ENCODE results near the gene STK11.

Gene STK11

DNA sequence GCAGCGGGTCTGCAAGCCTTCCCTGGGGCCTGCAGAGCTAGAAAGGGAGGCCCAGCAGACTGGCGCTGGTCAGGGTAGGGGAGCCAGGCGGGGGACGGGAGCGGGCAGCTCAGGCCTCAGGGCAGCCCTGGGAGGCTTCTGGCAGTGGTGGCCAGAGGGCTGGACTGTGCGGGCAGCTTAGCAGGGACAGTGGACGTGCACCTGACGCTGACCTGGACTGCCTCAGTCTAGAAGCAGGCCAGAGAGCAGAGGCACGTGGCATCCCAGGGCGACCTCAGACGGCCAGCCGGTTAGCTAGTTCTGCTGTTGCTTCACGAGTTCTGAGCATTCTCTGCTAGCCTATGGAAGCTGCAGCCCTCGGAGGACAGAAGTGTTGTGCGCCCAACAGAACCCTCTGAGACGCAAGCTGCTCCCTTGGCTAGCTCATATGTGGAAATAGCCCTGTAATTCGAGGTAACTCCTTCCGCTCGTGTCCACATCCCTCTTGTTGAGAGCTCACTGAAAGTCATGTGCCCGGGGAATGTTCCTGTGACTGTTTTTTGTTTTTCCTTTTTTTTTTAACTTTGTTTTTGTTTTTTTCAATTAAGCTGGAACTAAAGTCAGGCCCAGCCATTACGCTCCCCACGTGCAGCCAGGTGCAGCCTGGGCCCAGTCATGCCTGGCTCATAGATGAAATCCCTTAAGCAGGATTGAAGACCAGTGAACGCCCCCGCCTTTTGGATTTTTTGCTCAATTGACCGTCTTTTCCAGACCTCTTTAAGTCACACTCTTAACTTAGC is 67.9 kb downstream of the STK11 start:
- DNase-seq (ENCODE audit: low read depth): no peak

DNA sequence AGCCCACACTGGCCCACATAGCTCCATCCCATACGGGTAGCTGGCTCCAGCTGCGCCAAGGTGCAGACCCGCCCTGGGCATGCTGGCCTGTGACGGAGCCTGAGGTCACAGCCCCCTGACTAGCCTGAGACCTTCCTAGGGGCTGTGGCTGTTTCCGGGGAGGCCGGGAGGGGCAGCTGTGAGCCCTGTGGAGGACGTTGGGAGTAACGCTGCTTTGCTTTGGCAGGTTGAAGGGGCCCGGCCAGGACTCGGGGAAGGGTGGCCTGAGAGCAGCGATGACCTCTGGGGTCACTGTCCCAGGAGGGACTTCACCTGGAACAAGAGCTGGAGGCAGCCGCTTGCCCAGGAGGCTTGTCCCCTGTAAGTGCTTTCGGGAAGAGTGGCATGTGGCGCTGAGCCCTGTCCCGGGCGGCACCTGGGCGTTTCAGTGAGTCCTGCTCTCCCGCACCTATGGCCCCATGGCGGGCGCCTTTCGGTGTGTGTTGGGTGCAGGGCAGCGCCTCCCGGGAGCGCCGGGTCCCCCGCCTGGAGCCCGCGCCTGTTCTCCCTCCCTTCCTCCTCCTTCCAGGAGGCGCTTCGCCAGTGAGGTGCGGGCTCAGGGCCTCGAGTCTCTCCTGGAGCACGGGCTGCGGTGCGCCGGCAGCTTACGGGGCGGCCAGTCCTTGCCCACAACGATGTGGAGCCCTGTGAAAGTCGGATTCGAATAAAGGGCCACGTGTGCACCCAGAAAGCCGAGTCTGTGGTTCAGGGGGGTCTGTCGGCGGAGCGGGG is 68.7 kb downstream of the STK11 start:
- no peak for DNase-seq (ENCODE audit: low read depth)

DNA sequence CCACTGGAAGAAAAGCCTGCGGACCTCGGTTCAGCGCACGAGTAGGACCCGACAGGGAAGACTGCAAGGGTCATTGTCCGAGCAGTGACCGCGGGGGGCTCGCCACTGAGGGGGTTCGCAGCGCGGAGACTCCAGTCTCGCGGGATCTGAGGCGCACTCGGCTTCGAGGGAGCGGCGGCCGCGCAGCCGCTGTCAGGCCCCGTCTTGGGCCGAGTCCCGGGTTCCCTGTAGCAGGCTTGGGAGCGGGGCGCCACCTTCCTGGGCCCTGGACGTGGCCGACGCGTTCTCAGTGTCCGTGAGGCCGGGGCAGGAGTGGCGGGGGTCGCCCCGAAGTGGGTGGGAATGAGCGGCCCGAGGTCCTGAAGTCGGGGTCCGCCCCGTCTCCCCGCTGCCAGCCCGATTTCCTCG is 69.3 kb downstream of the STK11 start:
- no peak for DNase-seq (ENCODE audit: low read depth)

DNA sequence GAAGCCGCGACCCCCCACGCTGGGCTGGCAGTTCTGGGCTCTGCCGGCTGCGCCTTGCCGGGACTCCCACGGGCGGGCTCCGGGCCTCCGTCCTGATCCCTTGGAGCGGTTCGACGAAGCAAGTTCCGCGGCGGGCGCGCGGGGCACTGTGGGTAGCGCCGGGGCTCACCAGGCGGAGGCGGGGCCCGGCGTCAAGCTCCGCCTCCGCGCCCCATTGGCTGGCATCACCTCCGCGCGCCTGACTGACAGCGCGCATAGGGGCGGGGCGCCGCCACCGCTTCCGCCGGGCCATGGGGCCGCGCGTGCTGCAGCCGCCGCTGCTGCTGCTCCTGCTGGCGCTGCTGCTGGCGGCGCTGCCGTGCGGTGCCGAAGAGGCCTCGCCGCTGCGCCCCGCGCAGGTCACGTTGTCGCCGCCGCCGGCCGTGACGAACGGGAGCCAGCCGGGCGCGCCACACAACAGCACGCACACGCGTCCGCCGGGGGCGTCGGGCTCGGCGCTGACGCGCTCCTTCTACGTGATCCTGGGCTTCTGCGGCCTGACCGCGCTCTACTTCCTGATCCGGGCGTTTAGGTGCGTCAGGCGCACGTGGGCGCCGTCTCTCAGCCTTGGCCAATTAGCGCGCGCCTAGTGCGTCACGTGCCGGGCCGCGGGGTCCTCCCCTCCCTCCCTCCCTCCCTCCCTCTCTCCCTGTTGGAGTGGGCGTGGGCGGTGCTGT is 69.8 kb downstream of the STK11 start, which contains the start of gene FAM174C:
TSS of gene FAM174C (plus strand) at position 271 of the 716 bp plus-strand sequence. CDS start at position 291, 20 bp downstream.
- DNase-seq (ENCODE audit: low read depth): peak; percentile 92

DNA sequence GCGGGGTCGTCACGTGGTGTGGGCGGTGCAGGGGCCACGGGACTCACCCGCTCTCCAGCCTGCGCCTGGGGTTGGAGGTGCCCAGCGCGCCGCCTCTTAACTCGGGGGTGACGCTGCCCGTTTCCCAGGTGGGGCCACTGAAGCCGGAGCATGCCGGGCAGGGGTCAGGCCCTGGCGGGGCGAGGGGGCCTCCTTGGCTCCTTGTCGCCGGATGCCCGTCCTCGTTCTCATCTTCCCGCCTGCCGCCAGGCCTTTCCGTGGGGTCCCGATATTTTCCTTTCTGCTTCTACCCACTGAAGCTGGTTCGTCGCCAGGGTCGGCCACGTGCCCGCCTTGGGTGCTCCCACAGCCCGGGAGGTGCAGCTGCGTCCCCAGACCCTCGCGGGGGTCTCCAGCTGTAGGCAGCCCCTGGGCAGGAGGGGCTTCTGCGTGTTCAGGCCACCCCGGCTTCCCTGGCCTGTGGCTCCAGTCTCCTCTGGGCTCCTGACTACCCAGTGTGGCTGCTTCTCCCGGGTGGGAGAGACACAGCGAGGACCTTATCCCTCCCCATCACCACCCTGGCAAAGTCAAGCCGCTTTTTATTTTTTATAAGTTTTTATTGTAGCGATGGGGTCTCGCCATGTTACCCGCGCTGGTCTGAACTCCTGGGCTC is 70.5 kb downstream of the STK11 start:
- DNase-seq (ENCODE audit: low read depth): no peak

DNA sequence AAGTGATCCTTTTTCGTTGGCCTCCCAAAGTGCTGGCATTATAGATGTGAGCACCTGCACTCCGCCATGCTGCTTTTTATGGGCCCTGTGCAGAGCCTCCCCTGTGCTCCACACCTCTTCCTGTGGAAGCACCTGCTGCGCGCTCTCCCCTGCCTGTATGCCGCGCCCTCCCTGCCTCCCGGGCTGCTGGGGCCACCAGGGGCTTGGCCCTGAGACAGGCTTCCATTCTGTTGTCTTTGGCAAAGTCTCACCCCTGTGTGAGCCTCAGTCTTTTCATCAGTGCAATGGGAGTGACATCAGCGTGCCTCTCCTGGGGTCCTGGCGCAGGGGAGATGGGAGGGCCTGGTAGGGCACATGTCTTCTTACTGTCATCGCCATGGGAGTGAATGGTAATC is 71.0 kb downstream of the STK11 start:
- DNase-seq (ENCODE audit: low read depth): no peak

DNA sequence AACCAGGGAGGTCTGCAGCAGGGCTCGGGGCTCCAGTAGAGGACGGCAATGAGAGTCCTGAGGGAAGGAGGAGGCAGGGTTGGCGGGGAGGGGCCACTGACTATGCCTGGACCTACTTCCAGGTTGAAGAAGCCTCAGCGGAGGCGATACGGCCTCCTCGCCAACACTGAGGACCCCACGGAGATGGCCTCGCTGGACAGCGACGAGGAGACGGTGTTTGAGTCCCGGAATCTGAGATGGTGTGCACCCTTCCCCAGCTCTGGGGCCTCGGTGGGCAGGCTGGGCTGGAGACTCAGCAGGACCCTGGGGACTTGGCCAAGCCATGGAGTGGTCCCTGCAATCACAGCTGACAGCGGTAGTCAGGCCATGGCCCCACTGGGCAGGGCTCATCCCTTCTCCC is 71.5 kb downstream of the STK11 start:
- DNase-seq (ENCODE audit: low read depth): no peak
